SH-SY5Y (cell line): ENCODE measurements around the gene ANO6.

Experiments
- GATA2 ChIP-seq: IDR thresholded peaks from 2 replicates; pipeline ENCODE4 v1.6.1; 2011; ENCODE audit warnings: mild to moderate bottlenecking, low read depth, low read length
- GATA3 ChIP-seq: IDR thresholded peaks from 2 replicates; pipeline ENCODE4 v1.6.1; 2011; ENCODE audit warnings: low read depth, mild to moderate bottlenecking, low read length, moderate library complexity

DNA sequence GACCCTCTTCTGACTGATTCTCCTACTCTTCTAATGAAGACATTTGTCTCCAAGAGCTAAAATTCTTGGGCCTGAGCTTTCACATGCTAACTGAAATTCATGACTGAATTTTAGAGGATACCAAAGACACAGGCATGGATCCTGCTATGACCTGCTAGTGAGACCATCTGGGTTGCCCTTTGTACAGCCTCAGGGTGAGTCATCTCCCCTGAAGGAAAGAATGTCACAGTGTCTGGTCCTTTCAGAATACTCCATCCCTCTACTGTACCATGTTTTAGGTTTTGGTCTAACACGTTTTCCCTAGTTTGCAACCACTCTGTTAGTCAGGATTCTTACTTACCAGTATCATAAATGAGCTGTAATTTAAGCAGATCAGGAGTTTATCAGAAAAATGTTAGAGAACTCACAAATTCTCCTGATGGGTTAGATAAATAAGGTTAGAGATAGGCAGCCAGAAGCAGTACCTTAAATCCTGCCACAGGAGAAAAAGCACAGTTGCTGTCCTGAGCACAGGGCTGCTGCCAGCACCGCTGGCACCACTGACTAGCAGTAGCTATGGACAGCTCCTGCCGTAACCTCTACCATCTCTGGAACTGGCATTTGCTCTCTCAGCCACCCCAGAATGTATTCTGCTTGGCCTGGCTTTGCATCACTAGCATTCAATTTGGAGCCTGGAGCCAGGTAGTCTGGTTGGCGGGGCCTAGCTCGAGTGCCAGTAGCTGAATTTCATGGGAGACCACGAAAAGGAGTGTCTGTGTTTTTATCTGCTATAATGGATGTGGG lies 127.6 kb downstream of the ANO6 start:
- TF ChIP-seq GATA2 (no peak), GATA3 (no peak)
